Sigmoid colon (tissue), 7 donors: Measurements from ENCODE around the gene SOCS7. TPM values are rescaled to one million over a fixed set of nuclear protein-coding genes. Genes with fewer than 3 reads are reported as not detected.

Experiments used
- DNase-seq: peaks from one replicate; pipeline ENCODE4 v3.0.0-alpha.2; 2019
- H3K27ac ChIP-seq, 4 donors: fragments of 200-600 bp; sonication (generic); one replicate each; pipeline ENCODE4 v1.5.1; 2016 to 2019; ENCODE audit warnings: mild to moderate bottlenecking in 1 of 4
- H3K27me3 ChIP-seq, 3 donors: fragments of 200-600 bp; sonication (generic); one replicate each; pipeline ENCODE4 v1.5.1; 2019; ENCODE audit warnings: mild to moderate bottlenecking in 1 of 3
- H3K36me3 ChIP-seq, 4 donors: fragments of 200-600 bp; sonication (generic); one replicate each; pipeline ENCODE4 v1.5.1; 2016 to 2019
- H3K4me1 ChIP-seq, 4 donors: fragments of 200-600 bp; sonication (generic); one replicate each; pipeline ENCODE4 v1.5.1; 2017 to 2019
- H3K4me3 ChIP-seq, 4 donors: fragments of 200-600 bp; sonication (generic); one replicate each; pipeline ENCODE4 v1.5.1; 2017 to 2019; ENCODE audit warnings: mild to moderate bottlenecking in 2 of 4, moderate library complexity in 1 of 4
- H3K9me3 ChIP-seq, 4 donors: fragments of 200-600 bp in 3 of 4; sonication (generic) in 3 of 4; one replicate each; pipeline versions ENCODE4 v1.5.1 to v1.6.1; 2013 to 2019
- CTCF ChIP-seq, 4 experiments: fragments of 450-650 bp in 3 of 4; fragments of 200-600 bp in 1 of 4; IDR thresholded peaks; one replicate each; pipeline ENCODE4 v1.5.1; 2016 to 2019; ENCODE audit warnings: antibody characterized with exemption in 4 of 4, mild to moderate bottlenecking in 3 of 4, moderate library complexity in 2 of 4
- EP300 ChIP-seq, 4 donors: sonication (generic); formaldehyde crosslinking; IDR thresholded peaks; one replicate each; pipeline ENCODE4 v1.6.1; 2017; ENCODE audit warnings: antibody characterized with exemption in 4 of 4
- POLR2A ChIP-seq, 2 donors: fragments of 450-650 bp; IDR thresholded peaks; one replicate each; pipeline ENCODE4 v1.6.1; 2016; ENCODE audit warnings: antibody characterized with exemption in 2 of 2, mild to moderate bottlenecking in 2 of 2, moderate library complexity in 2 of 2
- POLR2AphosphoS5 ChIP-seq, 4 donors: sonication (generic); formaldehyde crosslinking; IDR thresholded peaks; one replicate each; pipeline ENCODE4 v1.6.1; 2017; ENCODE audit warnings: antibody characterized with exemption in 4 of 4
- WGBS, 2 donors: extraction: QIAGEN DNeasy Blood & Tissue Kit; methylation state at CpG; one replicate each; pipeline ENCODE4 v1.1.7; 2013; 5-methylcytosine and 5-hydroxymethylcytosine counted together
- intact Hi-C: fragments of 100-400 bp; cut with DNase I; formaldehyde crosslinking; loops from one replicate; pipeline ENCODE4 v1.15.1; 2023
- polyA plus RNA-seq, 3 donors: library from polyadenylated mRNA; stranded (reverse); fragments of 200-250 nt; gene quantifications; one replicate each; pipeline ENCODE4 v1.2.3, GENCODE V29; 2013
- total RNA-seq, 4 donors: library from RNA; depleted of rRNA; stranded (reverse); fragments of >200 nt; gene quantifications; one replicate each; pipeline ENCODE4 v1.1.0, GENCODE V29; 2016
- donor health status: healthy with polysubstance abuse.
- donor health status: Bipolar disorder and iron deficiency.
- donor health status: healthy.

SOCS7 gene
- total and polyA plus RNA-seq, 7 donors: 1.2 to 20.2 (median 13.9) TPM

- Histone ChIP-seq H3K27ac (peak overlapping the region in 2 of 4 donors; percentile 87 to 94), H3K4me1 (peaks cover 0 to 77% (median 74%) of the 10 kb centered on the region in 4 donors), H3K36me3 (no peaks in the 10 kb centered on the region), H3K9me3 (no peaks in the 10 kb centered on the region), H3K27me3 (no peaks in the 10 kb centered on the region), H3K4me3 (no peak overlapping the region)
- no peak for DNase-seq
- no peak for TF ChIP-seq CTCF (IDR thresholded peaks at IDR 0.05)
- TF ChIP-seq POLR2AphosphoS5 (IDR thresholded peaks at IDR 0.05): no peak
- no peak for TF ChIP-seq EP300 (IDR thresholded peaks at IDR 0.05)
- no peak for TF ChIP-seq POLR2A (IDR thresholded peaks at IDR 0.05)
- intact Hi-C loops: loop anchor here (10.0 kb wide), 2 partner anchors 250 to 310 kb away; partner anchors contain the start of gene SRCIN1
- WGBS, 2 donors: 95 to 96% methylated on average over 4 of the region's 4 CpGs
Measured at GRCh38 chr17:38355251-38355650, 3.6 kb downstream of the SOCS7 start.

GRCh38 chr17:38357486-38358123, 6.0 kb downstream of the SOCS7 start:
- Histone ChIP-seq H3K4me3 (no peak overlapping the region), H3K9me3 (no peaks in the 10 kb centered on the region), H3K36me3 (no peaks in the 10 kb centered on the region), H3K4me1 (peaks cover 0 to 92% (median 86%) of the 10 kb centered on the region in 4 donors), H3K27ac (peak overlapping the region; percentile 17 to 94 (median 75)), H3K27me3 (no peaks in the 10 kb centered on the region)
- peak; percentile 71 for DNase-seq
- intact Hi-C loops: loop anchor here (10.0 kb wide), 2 partner anchors 247 to 307 kb away; partner anchors contain the start of gene SRCIN1
- no peak for TF ChIP-seq POLR2A (IDR thresholded peaks at IDR 0.05)
- no peak for TF ChIP-seq CTCF (IDR thresholded peaks at IDR 0.05)
- no peak for TF ChIP-seq EP300 (IDR thresholded peaks at IDR 0.05)
- TF ChIP-seq POLR2AphosphoS5 (IDR thresholded peaks at IDR 0.05): peak in 3 of 4 donors; percentile 10 to 29 (median 24)
- WGBS, 2 donors: 20 to 54% methylated on average over 2 of the region's 2 CpGs

GRCh38 chr17:38358586-38359513, 7.2 kb downstream of the SOCS7 start:
- 82 to 91% methylated on average over 9 of the region's 9 CpGs for WGBS, 2 donors
- Histone ChIP-seq H3K36me3 (peaks cover 0 to 9% (median 0%) of the 10 kb centered on the region in 4 donors), H3K9me3 (no peaks in the 10 kb centered on the region), H3K4me1 (peaks cover 0 to 81% (median 76%) of the 10 kb centered on the region in 4 donors), H3K27me3 (no peaks in the 10 kb centered on the region), H3K27ac (peak overlapping the region; percentile 15 to 94 (median 74)), H3K4me3 (no peak overlapping the region)
- TF ChIP-seq EP300 (IDR thresholded peaks at IDR 0.05) (no peak), POLR2AphosphoS5 (IDR thresholded peaks at IDR 0.05) (peak in 2 of 4 donors; percentile 6 to 16), CTCF (IDR thresholded peaks at IDR 0.05) (no peak), POLR2A (IDR thresholded peaks at IDR 0.05) (no peak)
- intact Hi-C loops: loop anchor here (10.0 kb wide), 2 partner anchors 246 to 306 kb away; partner anchors contain the start of gene SRCIN1
- no peak for DNase-seq

- H3K27me3 ChIP-seq: no peaks in the 10 kb centered on the region
- 56 to 75% methylated on average over 5 of the region's 5 CpGs for WGBS, 2 donors
- no peak for DNase-seq
- no peak overlapping the region for H3K4me3 ChIP-seq
- no peak overlapping the region for H3K27ac ChIP-seq
- H3K4me1 ChIP-seq: peaks cover 0 to 51% (median 46%) of the 10 kb centered on the region in 4 donors
- TF ChIP-seq POLR2A (IDR thresholded peaks at IDR 0.05) (no peak), EP300 (IDR thresholded peaks at IDR 0.05) (no peak)
- H3K9me3 ChIP-seq: no peaks in the 10 kb centered on the region
- intact Hi-C loops: no loop called here
- H3K36me3 ChIP-seq: peaks cover 0 to 36% (median 9%) of the 10 kb centered on the region in 4 donors
Measured at GRCh38 chr17:38361694-38362465, 10.2 kb downstream of the SOCS7 start.
